ENCODE data around the gene CREM.
"Not testable (repeated sequence)": the region's sequence is repeated elsewhere in the genome, so short reads cannot be mapped to it uniquely, and the experiment has no call there.

CREM gene

DNA sequence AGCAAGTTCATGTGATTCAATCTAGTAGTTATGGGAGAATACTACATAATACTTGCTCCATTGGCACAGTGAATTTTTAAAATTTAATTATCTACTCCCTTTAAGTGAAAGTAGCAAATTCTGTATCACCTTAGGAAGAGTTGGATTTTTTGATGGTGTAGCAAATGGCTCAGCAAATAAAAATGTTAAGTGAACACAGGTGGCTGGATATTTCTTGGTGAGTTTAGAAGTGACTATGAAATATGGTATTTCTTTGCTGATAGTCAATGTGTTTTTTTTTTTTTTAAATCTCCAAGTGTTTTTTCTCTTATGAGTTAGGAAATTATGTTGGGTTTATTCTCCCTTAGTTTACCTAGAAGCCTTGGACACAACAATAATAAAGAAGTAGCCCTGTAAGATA, 67.8 kb downstream of the CREM start:
- DNase-seq (ENCODE audit: low spot score), result no peak

DNA sequence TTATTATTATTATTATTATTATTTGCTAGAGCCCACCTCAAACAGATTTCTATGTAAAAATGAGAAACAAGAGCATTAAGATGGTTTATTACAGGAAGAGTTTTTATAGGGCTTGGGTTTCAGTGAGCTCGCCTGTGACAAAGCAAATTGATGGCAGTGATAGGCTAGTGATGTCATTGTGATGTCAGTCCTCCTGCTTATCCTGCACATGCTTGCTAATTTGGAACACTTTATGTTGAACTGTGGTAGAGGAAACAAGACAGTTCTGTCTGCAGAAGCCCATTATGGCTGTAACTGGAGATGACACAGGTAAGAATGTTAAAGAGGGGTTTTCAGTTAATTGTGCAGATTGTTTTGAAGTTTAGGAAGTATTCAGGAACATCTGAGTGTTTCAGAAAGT, 68.3 kb downstream of the CREM start:
- no peak for DNase-seq (ENCODE audit: low spot score)

DNA sequence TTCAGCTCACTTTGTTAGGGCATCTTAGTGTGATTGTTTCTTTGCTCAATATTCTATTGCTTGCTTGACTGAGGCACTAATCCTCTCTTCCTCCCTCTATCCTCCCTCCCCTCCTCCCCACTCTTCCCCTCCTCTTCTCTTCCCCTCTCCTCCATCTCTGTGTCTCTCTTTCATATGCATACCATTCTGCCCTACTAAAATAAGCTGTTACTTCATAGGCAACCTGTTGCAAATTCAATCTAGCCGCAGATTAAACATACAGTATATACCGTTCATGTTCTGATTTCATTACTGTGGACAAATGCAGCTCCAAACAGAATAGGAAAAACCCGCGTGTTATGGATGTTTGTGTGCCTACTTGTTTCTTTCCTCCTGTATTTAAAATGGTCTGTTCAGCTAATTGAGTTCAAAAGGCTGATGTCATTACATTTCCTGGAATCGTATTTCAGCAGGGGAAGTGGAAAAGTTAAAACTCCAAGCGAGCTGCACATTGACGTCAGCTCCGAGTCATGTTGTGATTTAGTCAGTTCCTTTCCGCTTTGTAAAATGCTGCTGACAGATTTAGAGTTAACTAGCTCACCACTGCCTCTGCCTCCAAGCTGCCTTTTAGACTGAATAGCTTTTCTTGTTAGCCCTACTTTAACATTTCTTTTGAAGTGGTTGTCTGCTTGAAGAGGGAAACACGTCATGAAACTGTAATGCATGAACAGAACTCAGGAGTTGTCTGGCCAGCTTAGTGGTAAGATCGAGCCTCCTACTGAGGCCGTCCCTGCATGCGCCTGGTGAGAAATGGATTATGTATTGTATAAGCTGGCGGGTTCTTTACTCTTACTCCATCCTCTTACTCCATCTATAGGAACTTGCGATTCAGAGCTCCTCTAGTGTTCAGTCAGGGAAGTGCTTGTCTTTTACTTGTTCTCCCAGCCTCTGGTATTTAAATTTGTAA, 69.0 kb downstream of the CREM start:
- DNase-seq (ENCODE audit: low spot score), result peak; percentile 96

DNA sequence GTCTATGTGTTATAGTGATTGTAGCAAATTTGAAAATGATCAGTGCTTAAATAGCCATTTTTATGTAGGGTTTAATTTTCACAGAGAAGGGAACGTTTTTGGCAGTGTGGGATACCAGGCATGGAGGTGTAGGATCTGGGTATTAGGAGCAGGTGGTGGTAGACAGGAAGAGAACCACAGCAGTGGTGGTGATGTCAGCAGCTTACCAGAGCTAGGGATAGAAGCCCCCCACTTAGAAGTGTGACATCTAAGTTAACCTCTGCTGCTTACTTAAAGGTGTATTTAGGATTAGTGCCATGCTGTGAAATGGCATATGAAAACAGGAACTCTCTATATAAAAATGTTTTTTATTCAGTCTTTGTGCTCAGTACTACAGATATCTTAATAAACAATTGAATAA, 73.8 kb downstream of the CREM start:
- no peak for DNase-seq (ENCODE audit: low spot score)

DNA sequence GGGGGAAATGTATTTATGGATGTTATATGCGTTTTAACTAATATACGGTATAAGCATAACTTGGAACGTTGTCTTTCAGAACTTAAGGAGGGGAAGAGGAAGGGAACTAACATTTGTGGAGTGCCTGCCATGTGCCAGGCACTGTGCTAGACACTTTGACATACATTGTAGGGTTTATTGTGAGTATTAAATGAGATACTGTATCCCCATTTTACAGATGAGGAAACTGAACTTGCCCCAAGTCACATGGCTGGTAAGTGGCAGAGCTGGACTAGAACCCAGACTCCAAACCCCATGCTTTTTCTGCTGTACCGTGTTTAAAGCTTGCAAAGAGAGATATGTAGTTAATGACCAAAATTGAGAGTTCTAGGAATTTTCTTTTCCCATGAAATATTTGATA, 74.6 kb downstream of the CREM start:
- no peak for DNase-seq (ENCODE audit: low spot score)

DNA sequence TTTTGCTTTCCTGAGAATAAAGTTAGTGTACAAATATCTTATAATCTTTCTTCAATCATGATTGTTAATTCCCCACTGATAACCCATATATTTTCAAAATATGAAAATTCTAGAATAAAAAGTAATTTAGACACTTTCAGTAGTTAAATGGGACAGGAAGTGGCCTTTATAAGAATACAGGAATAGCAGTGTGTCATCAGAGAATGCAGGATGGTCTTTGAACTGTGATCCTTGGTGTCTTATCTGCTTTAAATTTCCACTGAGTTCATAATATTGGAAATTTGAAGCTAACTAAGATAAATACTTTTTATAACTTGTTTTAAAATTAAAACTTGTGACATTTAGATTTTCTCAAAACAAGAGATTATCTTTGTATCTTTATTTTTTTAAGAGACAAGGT, 75.4 kb downstream of the CREM start:
- DNase-seq (ENCODE audit: low spot score), result no peak

DNA sequence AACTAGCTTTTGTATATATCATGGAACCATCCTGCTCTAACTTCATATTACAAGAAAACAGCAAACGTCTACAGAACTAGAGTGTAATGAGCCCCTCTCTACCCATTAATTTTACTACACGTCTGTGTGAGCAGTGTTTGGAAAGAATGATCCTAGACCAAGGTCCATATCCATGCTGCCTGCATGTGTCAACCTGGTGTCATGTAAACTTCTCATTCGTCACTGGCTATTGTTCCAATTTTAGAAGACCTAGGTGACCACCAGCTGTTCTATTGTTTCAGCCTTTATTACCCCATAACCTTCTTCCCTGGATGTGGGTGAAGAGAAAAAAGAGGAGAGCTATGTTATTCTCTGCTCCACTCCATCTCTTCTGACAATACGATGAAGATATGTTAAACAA, 77.1 kb downstream of the CREM start:
- peak; percentile 69 for DNase-seq (ENCODE audit: low spot score)

DNA sequence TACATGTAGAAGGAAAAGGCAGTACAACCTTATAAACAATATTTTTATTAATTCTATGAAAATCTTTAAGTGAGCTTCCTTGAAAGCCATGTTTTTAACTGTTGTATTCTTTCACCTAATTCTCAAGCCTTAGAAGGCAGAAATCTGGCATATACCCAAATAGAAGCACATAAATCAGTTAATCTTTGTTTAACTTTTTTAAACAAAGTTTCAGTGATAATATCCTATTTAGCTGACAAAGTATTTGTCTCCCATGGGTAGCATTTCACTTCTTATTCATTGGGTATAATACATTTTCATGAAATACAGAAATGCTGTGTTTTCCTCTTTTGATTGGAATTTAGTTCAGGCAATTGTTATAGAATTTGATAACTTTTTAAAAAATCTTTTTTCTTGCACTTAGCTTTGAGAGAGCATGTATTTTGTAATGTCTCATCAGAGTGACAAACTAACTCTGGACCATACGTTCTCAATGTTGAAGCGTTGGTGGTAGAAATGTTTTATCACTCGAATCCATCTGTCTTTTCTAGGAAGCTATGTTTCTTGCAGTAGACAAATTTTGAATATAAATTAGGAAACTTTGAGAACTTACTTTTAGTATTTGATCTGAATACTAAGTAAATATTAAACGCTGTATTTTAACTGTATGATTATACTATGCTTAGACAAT, 78.1 kb downstream of the CREM start:
- no peak for DNase-seq (ENCODE audit: low spot score)

DNA sequence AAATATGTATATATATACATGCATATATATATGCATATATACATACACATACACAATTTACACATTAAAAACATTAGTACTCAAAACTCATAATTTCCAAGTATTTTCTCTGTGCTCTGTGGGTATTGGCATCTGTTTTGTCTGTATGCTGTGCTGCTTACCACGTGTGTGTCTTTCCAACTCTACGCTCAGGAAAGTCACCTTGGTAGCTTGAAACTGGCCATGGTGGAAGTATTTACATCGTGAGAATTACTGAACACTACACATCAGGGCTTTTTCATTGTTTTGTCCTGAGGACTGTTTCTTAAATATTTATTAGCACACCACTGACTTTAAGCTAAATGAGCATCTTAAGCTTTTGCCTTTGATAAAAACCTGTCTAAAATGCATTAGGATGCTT, 79.6 kb downstream of the CREM start:
- DNase-seq (ENCODE audit: low spot score), result no peak

DNA sequence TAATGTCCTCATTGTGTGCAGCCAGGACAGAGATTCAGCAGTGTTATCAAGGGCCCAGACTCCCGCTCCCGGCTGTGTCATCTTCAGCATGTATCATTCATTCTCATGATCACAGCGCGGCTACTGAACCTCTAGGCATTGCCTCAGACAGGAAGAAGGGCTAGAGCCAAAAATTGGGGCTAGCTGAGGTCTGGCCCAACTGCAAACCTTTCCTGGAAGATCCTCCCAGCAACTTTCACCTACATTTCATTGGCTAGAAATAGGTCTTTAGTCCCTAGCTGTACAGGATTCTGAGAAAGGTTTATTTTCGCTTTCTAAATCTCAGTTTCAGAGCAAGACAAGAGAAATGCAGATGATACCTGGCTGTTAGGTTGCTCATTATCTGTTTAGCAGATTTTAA, 81.9 kb downstream of the CREM start:
- DNase-seq (ENCODE audit: low spot score), result no peak

DNA sequence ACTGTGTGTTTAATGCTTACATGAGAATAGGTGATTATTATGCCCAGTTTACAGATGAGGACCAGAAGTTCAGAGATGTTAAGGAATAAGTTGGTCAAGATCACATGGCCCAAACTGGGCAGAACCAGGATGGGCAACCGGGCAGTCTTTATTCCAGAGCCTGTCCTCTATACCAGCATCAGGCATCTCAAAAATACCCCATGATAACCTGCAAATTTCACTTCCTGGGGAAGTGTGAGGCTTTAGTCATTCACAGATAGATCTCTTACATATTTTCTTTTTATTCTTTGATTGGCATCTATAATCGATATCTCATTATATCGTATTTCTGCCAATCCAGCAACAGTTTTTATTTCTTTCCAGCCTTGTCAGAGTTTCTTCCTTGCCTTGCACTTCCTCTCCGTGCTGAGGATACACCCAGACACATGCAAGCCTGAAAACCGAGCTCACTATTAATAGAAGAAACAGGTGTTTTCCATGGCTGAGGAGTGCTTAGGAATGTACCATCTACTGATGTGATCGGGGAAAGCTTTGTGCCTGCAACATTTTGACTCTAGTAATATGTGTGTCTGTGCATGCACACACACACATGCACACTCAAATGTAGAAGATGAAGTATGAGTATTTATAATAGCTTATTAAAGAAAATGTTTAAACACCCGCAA, 82.4 kb downstream of the CREM start:
- no peak for DNase-seq (ENCODE audit: low spot score)

DNA sequence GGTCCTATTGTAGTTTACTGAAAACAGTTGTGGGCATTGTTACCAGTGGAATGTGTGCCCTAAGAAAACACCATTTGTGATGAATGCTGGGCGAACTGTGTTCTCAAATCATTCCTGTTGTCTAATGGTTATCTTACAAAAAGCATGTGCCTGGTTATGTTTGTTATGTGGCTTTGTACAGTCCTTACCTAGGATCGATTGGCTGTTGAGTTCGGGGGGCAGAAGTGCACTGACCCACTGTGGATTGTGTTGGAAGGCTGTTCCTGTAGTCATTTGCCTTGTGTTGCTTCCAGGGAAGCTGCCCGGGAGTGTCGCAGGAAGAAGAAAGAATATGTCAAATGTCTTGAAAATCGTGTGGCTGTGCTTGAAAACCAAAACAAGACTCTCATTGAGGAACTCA, 84.3 kb downstream of the CREM start:
- no peak for DNase-seq (ENCODE audit: low spot score)

DNA sequence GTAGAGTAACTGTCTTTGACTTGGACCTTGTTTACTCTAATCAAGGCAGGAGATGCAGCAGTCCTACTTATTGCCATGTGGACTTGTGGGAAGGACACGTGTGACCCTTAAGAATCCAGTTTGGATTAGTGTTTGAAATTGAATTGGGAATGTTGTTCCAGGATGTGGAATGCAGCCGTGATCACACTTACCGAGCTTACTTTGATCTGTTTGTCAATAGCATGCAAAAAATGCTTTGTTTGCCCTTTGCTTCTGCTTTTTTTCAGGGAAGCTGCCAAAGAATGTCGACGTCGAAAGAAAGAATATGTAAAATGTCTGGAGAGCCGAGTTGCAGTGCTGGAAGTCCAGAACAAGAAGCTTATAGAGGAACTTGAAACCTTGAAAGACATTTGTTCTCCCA, 84.7 kb downstream of the CREM start:
- DNase-seq (ENCODE audit: low spot score), result no peak

DNA sequence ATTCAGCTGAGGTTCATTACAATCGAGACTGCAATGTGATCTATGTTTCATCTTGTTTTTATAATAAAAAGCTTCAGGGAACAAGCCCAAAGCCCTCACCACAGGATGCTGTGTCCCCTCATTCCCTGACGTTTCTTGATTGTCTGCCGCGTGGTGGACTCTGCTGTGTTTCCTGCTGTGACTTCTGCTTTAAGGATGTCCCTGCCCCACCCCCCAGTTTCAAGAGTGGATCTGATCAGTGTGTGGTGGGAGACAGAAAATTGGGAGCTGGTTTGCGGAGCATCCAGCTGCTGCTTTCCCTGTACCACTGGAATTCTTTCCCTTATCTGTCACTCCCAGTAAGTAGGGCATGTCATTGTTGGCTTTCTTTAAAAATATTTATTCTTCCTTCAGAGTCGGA, 86.2 kb downstream of the CREM start:
- no peak for DNase-seq (ENCODE audit: low spot score)

DNA sequence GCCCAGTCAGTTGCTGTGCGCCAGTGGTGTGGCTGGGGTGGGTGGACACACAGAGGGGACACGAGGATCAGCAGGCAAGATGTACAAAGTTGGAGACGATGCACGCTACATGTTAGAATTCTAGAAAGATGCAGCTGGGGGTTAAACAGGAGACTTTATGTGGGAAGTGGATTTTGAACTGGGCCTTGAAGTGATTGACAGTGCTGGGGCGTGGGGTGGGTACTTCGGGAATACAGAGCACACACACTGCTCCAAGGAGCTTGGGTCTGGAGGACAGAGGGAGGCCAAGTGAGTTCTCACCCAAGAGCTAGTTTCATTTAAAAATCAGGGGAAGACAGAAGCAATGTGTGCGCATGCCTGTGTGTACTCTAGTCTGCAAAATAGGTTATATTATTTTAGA, 87.1 kb downstream of the CREM start:
- no peak for DNase-seq (ENCODE audit: low spot score)

DNA sequence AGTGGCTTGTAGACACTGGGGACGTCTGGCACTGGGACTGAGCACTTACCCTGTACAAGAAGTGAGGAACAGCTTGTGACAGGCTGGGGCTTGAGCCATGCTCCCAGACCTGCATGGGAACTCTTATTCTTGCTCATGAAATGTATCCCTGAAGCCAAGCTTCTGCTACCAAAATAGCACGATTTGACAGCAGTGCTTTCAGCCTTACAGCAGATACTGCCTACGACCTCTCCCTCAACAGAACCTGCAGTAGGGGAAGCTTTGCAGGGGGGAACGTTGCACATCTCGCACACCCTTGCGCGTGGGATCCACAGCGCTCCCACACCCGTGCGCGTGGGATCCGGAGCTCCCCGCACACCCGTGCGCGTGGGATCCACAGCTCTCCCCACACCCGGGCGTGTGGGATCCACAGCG, 88.0 kb downstream of the CREM start:
- DNase-seq (ENCODE audit: low spot score), result no peak

DNA sequence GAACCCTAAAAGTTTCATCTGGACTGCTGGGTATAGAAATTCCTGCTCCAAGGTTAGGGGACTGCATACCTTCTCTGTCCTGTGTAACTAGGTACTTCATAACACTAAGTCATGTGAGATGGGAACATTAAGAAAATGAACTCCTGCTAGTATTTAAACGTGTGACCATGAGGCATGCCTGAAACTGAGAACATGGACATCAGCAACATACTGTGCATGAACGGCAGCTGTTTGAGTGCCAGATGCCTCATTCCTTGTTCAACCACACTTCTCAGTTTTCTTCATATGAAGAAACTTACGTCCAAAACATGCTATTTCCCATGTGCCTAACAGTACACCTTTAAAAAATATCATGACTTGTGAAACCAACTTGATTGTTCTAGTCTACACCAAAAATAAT, 88.5 kb downstream of the CREM start:
- no peak for DNase-seq (ENCODE audit: low spot score)

DNA sequence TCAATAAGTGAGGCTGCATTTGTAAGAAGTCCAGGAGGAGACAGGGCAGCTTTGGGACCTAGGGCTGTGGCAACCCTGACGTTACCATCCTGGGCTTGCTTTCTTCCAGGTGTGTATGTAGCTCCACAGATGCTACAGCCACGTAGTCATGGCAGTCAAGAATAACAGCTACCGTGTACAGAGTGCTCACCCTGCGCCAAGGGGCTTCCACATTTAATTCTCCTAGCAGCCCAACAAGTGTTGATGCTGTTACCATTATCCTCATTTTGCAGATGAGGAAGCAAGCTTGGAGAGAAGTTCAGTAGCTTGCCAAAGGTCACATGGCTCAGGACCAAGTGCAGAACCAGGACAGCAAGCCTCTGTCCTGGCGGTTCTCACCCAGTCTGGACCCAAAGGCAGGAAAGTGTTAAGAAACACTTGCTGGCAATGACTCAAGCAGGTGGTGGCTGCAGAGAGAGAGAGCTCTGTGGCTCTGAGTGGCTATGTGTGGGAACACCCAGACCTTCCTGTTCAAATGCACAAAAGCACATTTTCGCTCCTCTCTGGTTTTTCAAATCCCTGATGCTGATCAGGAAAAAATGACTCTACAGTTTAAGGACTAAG, 89.8 kb downstream of the CREM start:
- DNase-seq (ENCODE audit: low spot score), result no peak

DNA sequence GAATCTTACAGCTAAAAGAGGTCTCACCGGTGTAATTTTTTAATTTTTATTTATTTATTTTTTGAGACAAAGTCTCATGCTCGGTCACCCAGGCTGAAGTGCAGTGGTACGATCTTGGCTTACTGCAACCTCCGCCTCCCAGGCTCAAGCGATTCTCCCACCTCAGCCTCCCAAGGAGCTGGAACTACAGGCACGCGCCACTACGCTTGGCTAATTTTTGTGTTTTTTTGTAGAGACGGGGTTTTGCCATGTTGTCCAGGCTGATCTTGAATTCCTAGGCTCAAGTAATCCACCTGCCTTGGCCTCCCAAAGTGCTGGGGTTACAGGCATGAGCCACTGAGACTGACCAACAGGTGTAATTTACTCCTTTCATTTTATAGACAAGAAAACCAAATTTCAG, 90.3 kb downstream of the CREM start:
- DNase-seq (ENCODE audit: low spot score), result not testable (repeated sequence)

DNA sequence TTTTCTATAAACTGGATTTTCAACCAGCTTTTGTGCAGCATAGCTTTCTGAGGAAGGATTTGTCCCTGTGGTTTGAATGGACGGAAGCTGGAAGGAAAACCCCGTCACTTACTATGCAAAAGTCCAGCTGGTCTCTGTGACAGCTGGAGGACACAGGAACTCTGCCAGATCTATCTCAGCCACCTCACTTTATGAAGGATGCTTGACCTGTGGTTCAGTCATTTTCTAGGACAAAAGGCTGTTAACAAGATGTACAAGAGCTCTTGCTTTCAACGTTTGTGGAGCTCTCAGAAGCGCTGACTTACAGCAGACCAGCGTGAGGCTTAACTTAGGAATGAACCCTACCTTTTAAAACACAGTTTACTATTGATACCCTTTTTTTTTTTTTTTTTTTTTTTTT, 90.8 kb downstream of the CREM start:
- peak; percentile 69 for DNase-seq (ENCODE audit: low spot score)

DNA sequence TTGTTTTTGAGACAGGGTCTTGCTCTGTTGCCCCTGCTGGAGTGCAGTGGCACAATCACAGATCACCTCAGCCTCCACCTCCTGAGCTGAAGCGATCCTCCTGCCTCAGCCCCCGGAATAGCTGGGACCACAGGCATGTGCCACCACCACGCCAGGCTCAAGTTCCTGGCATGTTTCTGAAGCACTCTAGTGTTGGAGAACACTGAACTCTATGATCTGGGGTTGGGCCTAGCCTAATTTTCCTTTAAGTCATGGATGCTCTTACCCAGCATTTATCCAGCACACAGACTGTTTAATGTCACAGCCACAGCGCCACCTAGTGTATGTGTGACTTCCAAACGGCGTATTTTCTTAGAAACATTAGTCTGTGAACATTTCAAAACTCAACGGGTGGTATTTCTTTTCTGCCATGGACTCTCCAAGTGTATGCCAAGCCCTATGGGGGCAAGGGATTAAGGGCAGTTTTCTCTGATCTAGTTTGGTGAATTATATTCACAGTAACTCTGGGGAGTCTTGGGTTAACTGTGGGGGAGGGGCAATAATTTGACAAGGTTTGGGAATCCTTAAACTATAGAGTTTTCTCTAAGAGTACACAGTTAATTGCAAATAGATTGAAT, 91.8 kb downstream of the CREM start:
- peak; percentile 82 for DNase-seq (ENCODE audit: low spot score)

DNA sequence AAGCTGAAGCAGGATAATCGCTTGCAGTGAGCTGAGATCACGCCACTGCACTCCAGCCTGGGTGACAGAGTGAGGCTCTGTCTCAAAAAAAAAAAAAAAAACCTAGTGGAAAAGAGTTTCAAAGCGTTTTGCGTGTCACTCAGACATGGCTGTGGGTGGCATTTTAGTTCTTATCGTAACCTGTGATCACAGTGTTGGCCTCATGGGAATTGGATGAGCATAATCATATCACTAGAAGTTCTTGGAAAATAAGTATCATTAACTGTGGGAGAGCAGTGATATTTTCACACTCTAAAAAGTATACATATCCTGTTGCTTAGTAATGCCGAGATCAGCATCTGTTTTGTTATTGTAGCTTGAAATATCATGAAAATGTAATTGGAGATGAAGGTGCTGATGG, 92.6 kb downstream of the CREM start:
- DNase-seq (ENCODE audit: low spot score), result no peak

Data from kidney capillary endothelial cell (primary cell).